HG03520 (cell line): ENCODE measurements around the gene PHACTR1.
A peak's percentile ranks its signal among the peaks of the same experiment; 100 is the strongest.

ENCODE experiments used
- ATAC-seq: cut with Tn5 transposase; IDR thresholded peaks from one replicate; pipeline ENCODE4 v1.9.1; 2021; ENCODE audit warnings: mild to moderate bottlenecking, moderate library complexity; ENCODE audit not compliant: unreplicated experiment

The PHACTR1 gene

GRCh38 chr6:13248584-13248985, 532.0 kb downstream of the PHACTR1 start:
- ATAC-seq, result no peak

- no peak for ATAC-seq
Measured at GRCh38 chr6:13248994-13249393, 532.4 kb downstream of the PHACTR1 start.

DNA sequence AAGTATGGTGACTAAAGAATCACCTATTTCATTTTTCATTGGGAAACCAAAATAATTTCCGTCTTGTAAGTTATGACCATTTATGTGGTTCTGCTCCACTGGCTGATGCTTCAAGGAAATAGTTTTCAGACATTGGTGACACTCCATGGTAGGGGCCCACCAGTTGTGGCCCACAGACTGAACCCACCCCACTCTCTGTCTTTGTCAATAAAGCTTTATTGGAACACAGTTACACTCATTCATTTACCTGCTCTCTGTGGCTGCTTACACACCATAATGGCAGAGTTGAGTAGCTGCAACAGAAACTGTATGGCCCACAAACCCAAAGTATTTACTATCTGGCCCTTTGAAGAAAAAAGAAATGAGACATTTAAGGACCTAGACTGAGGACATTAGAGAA, 533.2 kb downstream of the PHACTR1 start:
- ATAC-seq, result no peak

DNA sequence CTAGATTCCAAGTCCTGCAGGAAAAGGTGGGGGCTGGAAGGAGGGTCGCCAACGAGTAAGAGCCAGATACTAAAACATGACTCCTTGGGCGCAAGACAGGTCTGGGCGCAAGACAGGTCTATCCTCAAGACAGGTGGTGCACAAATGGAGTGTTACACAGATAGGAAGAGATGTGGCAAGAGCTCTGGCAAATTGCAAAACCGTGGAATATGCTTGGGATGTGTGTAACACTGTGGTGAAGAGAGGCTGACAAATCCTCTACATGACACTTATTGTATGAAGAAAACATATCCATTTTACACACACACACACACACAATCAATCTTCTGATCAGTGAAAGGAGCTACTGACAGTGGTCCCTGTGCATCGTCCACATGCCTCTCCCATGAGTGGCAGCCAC, 534.1 kb downstream of the PHACTR1 start:
- ATAC-seq, result no peak

DNA sequence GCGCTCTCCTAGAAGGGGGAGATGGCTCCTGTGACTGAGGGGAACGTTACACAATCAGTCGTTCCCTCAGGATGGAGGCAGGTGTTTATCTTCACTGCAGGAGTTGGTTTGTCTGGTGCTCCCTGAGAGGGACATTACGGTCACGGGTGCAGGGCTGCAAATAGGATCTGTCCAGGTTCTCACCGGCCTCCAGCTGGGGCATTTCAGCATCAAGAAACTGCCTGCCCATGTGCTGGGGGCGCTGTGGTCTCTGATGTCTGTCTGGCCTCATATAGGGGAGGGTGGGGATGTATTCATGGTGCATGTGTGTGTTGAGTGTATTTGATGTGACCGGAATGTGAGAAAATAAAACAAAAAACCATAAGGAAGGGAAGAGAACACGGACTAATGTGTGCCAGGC, 534.7 kb downstream of the PHACTR1 start:
- ATAC-seq, result no peak

GRCh38 chr6:13252790-13253189, 536.2 kb downstream of the PHACTR1 start:
- no peak for ATAC-seq

- no peak for ATAC-seq
Measured at GRCh38 chr6:13253272-13253671, 536.7 kb downstream of the PHACTR1 start.

DNA sequence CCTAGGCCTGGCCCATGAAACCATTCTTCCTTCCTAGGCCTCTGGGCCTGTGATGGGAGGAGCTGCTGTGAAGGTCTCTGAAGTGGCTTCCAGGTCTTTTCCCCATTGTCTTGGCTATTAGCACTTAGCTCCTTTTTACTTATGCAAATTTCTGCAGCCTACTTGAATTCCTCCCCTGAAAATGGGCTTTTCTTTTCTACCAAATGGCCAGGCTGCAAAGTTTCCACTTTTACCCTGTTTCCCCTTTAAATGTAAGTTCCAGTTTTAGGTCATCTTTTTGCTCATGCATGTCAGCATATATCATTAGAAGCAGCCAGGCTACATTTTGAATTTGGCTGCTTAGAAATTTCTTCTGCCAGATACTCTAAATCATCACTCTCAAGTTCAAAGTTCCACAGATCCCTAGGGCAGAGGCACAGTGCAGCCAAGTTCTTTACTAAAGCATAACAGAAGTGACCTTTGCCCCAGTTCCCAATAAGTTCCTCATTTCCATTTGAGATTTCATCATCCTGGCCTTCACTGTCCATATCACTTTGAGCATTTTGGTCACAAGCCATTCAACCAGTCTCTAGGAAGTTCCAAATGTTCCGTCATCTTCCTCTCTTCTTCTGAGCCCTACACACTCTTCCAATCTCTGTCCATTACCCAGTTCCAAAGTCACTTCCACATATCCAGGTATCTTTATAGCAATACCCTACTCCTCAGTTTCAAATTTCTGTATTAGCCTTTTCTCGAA, 539.9 kb downstream of the PHACTR1 start:
- no peak for ATAC-seq

- ATAC-seq, result no peak
Measured at GRCh38 chr6:13259393-13259792, 542.8 kb downstream of the PHACTR1 start.

GRCh38 chr6:13260101-13260598, 543.6 kb downstream of the PHACTR1 start:
- no peak for ATAC-seq

- no peak for ATAC-seq
Measured at GRCh38 chr6:13260831-13261230, 544.3 kb downstream of the PHACTR1 start.

DNA sequence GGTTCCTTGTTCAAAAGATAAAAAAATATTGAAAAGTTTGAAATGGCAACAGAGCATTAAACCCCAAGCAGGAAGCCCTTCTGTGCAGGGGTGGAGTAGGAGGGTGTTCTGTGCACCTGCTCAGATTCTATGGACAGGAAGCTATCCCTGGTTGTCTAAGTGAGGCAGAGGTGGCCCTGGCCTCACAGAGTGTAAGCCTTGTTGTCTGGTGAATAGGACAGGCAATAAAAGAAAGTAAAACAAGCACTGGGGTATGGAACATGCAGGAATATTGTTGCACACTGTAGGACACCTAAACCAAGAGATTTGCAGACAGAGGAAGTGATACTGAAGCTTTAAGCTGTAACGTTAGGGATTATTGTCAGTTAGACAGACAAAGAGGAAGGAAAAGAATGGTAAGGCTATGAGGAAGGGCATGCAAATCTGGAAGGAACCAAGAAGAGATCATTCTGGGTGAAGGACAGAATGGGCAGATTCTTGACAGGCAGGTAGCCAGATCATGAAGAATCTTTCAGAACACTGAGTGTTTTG, 545.0 kb downstream of the PHACTR1 start:
- ATAC-seq, result peak; percentile 43

- ATAC-seq, result no peak
Measured at GRCh38 chr6:13262302-13263230, 546.0 kb downstream of the PHACTR1 start.

- ATAC-seq, result no peak
Measured at GRCh38 chr6:13263669-13264068, 547.1 kb downstream of the PHACTR1 start.

DNA sequence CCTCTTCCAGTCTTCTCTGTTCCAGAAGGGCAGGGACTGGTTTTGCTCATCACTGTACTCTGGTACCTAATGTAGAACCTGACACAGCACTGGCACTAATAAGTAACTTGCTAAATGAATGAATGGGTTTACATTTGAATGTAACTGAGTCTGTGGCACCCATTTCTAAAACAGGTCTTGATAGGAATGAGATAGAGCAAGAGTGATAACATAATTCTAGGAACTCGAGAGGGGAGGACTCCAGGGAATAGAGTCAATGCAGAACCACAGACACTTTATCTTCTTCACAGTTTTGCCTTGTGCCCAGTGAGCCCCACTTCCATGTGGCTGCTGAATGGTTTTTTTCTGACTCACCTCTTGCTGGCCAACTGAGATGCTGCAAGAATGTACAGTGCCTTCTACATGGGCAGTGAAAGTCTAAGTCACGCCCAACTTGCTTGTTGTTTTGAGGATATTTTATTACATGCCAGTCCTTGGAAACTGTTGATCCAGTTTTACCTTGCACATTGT, 550.6 kb downstream of the PHACTR1 start:
- ATAC-seq, result no peak

DNA sequence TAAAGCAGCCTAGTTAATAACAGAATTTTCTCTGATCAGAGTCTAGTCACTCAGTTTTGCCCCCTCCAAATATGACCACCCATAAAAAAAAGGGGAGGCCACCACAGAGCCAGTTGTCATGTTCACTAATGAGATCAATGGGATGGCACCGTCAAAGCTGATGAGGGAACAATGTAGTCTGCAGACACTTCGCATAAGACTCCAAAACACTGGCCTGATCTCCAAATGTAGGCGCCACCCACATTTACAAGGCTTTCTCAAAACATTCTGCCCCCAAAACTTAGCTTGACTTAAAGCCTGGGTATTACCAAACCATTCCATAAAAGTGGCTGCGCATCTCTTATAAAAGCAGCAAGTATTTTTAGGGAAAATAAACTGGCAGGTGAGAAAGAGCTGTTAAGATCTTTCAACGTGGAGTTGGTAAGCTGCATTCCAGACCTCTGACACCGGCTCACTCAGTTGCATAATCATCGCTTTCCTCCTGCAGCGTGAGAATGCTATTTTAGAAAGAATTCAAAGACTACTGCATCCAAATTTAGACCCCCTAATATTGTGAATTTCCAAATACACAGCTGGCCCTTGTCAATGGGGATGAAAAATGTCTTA, 552.4 kb downstream of the PHACTR1 start:
- no peak for ATAC-seq

GRCh38 chr6:13272131-13273046, 555.8 kb downstream of the PHACTR1 start:
- peak; percentile 49 for ATAC-seq

DNA sequence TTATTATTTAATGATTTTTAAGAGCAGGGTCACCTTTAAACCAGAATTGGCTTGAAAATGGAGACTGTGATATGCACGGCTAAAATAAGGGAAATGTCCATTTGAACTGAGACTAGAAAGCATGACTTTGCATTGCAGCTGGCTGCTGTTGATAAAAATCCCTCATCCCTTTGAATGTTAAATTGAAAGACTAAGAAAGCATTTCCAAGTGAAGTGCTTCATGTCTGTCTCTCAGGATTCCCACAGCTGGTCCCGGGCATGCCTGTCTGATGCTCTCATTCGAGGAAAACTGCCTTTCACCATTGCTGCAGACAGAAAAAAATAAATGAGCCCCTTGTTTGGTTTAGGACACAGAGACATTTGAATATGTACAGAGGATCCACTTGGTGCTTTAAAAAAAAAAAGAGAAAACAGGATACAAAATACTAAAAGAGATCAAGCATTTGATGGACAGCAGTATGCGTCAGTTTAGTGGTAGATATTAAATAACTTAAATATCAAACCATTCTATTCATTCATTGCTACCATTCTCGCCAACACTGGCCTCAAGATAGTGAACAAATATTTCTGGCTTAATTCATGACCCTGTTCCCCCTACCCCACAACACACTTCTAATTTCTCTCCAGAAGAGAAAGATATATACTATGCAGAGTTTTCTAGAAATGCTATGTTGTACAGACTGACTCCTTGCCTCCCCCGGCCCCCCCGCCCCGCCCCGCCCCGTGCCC, 556.8 kb downstream of the PHACTR1 start:
- ATAC-seq, result no peak
